Measurements from ENCODE around the gene ESPN.

DNA sequence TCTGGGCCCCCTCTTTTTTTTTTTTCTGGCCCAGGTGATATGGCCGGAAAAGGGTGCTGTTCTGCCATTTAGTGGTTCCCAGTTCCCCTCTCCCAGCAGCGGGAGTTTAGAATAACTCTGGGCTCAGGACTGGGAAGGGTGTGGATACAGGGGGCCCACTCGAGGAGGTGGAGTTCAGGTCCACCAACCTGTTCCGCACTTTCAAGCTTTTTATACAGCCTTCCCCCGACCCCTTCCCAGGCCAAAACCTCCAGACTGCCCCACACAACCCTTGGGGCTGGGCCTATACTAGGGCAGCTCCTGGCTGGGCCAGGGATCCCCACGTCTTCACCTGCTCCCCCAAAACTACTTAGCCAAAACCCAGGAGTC lies 66.5 kb downstream of the ESPN start:
- TF ChIP-seq, protein P1, sequence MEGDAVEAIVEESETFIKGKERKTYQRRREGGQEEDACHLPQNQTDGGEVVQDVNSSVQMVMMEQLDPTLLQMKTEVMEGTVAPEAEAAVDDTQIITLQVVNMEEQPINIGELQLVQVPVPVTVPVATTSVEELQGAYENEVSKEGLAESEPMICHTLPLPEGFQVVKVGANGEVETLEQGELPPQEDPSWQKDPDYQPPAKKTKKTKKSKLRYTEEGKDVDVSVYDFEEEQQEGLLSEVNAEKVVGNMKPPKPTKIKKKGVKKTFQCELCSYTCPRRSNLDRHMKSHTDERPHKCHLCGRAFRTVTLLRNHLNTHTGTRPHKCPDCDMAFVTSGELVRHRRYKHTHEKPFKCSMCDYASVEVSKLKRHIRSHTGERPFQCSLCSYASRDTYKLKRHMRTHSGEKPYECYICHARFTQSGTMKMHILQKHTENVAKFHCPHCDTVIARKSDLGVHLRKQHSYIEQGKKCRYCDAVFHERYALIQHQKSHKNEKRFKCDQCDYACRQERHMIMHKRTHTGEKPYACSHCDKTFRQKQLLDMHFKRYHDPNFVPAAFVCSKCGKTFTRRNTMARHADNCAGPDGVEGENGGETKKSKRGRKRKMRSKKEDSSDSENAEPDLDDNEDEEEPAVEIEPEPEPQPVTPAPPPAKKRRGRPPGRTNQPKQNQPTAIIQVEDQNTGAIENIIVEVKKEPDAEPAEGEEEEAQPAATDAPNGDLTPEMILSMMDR (IDR thresholded peaks at IDR 0.05; ENCODE audit: poor library complexity), result no peak
- TF ChIP-seq EZH2phosphoT487 (IDR thresholded peaks at IDR 0.05; ENCODE audit: low read depth, severe bottlenecking, unreplicated experiment), result no peak
- no peak for TF ChIP-seq EZH2 (IDR thresholded peaks at IDR 0.05; ENCODE audit: borderline replicate concordance)
